Effector memory CD4-positive, alpha-beta T cell (primary cell): Measurements from ENCODE around the gene MAGEA6.
"Not testable (repeated sequence)": the region's sequence is repeated elsewhere in the genome, so short reads cannot be mapped to it uniquely, and the experiment has no call there.

Source experiments
- DNase-seq, 3 donors: peaks; one replicate each; pipeline ENCODE4 v3.0.0-alpha.2; 2020
- H3K27ac ChIP-seq: 2 replicates; pipeline ENCODE4 v1.7.0; 2013; ENCODE audit warnings: mild to moderate bottlenecking, low read length, moderate library complexity; ENCODE audit not compliant: insufficient read depth, poor library complexity, severe bottlenecking
- H3K27me3 ChIP-seq: replicated peaks from 2 replicates; pipeline ENCODE4 v1.7.0; 2013; ENCODE audit warnings: mild to moderate bottlenecking, low read length; ENCODE audit not compliant: insufficient read depth, control insufficient read depth, poor library complexity, severe bottlenecking
- H3K36me3 ChIP-seq: 2 replicates; pipeline ENCODE4 v1.7.0; 2013; ENCODE audit warnings: mild to moderate bottlenecking, low read length, moderate library complexity; ENCODE audit not compliant: control insufficient read depth, insufficient read depth
- H3K4me1 ChIP-seq: 2 replicates; pipeline ENCODE4 v1.7.0; 2013; ENCODE audit warnings: low read length, mild to moderate bottlenecking; ENCODE audit not compliant: control insufficient read depth, insufficient read depth, poor library complexity, severe bottlenecking
- H3K4me3 ChIP-seq: 2 replicates; pipeline ENCODE4 v1.7.0; 2013; ENCODE audit warnings: low read length, low read depth, mild to moderate bottlenecking; ENCODE audit not compliant: insufficient read depth, poor library complexity, severe bottlenecking
- H3K9me3 ChIP-seq: 2 replicates; pipeline ENCODE4 v1.7.0; 2013; ENCODE audit warnings: mild to moderate bottlenecking, low read length, moderate library complexity; ENCODE audit not compliant: control insufficient read depth

MAGEA6 gene

DNA sequence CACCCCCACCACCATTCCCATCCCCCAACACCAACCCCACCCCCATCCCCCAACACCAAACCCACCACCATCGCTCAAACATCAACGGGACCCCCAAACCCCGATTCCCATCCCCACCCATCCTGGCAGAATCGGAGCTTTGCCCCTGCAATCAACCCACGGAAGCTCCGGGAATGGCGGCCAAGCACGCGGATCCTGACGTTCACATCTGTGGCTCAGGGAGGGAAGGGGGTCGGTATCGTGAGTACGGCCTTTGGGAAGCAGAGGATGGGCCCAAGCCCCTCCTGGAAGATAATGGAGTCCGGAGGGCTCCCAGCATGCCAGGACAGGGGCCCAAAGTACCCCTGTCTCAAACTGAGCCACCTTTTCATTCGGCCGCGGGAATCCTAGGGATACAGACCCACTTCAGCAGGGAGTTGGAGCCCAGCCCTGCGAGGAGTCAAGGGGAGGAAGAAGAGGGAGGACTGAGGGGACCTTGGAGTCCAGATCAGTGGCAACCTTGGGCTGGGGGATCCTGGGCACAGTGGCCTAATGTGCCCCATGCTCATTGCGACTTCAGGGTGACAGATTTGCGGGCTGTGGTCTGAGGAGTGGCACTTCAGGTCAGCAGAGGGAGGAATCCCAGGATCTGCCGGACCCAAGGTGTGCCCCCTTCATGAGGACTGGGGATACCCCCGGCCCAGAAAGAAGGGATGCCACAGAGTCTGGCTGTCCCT is 35.2 kb downstream of the MAGEA6 start:
- not testable (repeated sequence) for DNase-seq

DNA sequence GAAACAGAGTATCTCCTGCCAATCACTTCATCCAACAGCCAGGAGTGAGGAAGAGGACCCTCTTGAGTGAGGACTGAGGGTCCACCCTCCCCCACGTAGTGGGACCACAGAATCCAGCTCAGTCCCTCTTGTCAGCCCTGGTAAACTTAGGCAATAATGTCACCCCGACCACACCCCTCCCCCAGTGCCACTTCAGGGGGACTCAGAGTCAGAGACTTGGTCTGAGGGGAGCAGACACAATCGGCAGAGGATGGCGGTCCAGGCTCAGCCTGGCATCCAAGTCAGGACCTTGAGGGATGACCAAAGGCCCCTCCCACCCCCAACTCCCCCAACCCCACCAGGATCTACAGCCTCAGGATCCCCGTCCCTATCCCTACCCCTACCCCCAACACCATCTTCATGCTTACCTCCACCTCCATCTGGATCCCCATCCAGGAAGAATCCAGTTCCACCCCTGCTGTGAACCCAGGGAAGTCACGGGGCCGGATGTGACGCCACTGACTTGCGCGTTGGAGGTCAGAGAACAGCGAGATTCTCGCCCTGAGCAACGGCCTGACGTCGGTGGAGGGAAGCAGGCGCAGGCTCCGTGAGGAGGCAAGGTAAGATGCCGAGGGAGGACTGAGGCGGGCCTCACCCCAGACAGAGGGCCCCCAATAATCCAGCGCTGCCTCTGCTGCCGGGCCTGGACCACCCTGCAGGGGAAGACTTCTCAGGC is 36.1 kb downstream of the MAGEA6 start, which contains the start of the genes CSAG1 and MAGEA12:
TSS of gene CSAG1 (minus strand) at position 461 of the 715 bp plus-strand sequence. CDS start 1,261 bp downstream, outside the sequence.
TSS of gene MAGEA12 (plus strand) at position 497 of the 715 bp plus-strand sequence. CDS start 2,405 bp downstream, outside the sequence.
- H3K27ac ChIP-seq = no peak within 1 kb of the TSS
- no peak for DNase-seq
- no peaks in the 10 kb centered on the region for H3K9me3 ChIP-seq
- H3K36me3 ChIP-seq = no peaks in the 10 kb centered on the region
- H3K4me1 ChIP-seq = no peaks in the 10 kb centered on the region
- H3K4me3 ChIP-seq = no peak within 1 kb of the TSS
- H3K27me3 ChIP-seq = no peaks in the 10 kb centered on the region

More for the DNA sequence above, 35.2 kb downstream of the MAGEA6 start:
- not testable (repeated sequence) for H3K27me3 ChIP-seq, H3K4me1 ChIP-seq, H3K27ac ChIP-seq, H3K36me3 ChIP-seq, H3K4me3 ChIP-seq, H3K9me3 ChIP-seq

DNA sequence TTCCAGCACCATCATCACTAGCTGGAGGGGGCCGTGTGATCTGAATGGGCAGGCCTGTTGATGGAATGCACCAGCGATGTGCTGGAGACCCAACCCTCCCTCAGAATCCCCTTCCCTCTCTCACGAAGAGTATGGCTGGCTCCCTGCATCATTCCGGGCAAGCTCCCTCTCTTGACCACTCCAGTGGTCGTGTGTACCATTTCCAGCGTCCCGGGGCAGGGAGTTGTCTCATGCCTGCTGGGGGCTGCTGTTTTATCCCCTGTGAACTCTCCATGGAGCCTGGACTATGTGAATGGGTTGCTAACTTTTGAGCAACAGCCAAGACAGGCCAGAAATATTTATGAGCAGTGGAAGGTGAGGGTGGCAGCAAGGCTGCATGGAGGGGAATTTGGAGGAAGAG is 44.1 kb downstream of the MAGEA6 start:
- DNase-seq = no peak
- Histone ChIP-seq H3K4me1 (no peaks in the 10 kb centered on the region), H3K36me3 (no peaks in the 10 kb centered on the region), H3K27ac (no peak overlapping the region), H3K4me3 (no peak overlapping the region), H3K27me3 (no peaks in the 10 kb centered on the region), H3K9me3 (no peaks in the 10 kb centered on the region)
